ENCODE data around the gene NPFF.

NPFF gene

GRCh38 chr12:53502983-53503728, 4.1 kb downstream of the NPFF start:
- Mint-ChIP-seq H3K27me3 (no peaks in the 10 kb centered on the region), H3K36me3 (no peaks in the 10 kb centered on the region), H3K4me3 (peak overlapping the region; percentile 42), H3K4me1 (peaks cover 35% of the 10 kb centered on the region), H3K27ac (no peak overlapping the region), H3K9me3 (no peaks in the 10 kb centered on the region)

- no peaks in the 10 kb centered on the region for H3K27me3 Mint-ChIP-seq
- H3K36me3 Mint-ChIP-seq: no peaks in the 10 kb centered on the region
- no peak overlapping the region for H3K27ac Mint-ChIP-seq
- H3K4me3 Mint-ChIP-seq: peak overlapping the region; percentile 91
- no peaks in the 10 kb centered on the region for H3K9me3 Mint-ChIP-seq
- peaks cover 44% of the 10 kb centered on the region for H3K4me1 Mint-ChIP-seq
Measured at GRCh38 chr12:53502331-53502730, 5.0 kb downstream of the NPFF start.

DNA sequence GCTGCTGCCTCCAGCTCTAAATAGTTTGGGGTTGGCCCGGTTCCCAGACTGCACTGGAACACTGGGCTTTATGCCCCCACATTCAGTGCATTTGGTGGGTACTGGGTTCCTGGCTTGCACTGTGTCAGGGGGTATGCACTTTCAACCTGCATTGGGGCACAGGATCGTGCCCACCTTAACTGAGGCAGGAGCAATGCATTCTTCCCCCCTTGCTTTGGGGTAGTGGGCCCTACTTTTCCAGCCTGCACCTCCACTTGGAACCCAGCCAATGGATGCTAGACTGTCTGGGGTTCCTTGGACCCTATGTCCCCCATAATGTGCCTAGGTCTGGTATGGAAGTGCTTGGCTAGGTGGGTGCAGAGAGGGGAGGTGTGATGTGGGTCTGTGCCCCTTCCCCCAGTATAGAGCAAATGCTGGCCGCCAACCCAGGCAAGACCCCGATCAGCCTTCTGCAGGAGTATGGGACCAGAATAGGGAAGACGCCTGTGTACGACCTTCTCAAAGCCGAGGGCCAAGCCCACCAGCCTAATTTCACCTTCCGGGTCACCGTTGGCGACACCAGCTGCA, 5.6 kb downstream of the NPFF start:
- Mint-ChIP-seq H3K9me3 (no peaks in the 10 kb centered on the region), H3K27me3 (no peaks in the 10 kb centered on the region), H3K4me3 (peak overlapping the region; percentile 91), H3K4me1 (peaks cover 47% of the 10 kb centered on the region), H3K36me3 (no peaks in the 10 kb centered on the region), H3K27ac (peak overlapping the region; percentile 94)

- Mint-ChIP-seq H3K27me3 (no peaks in the 10 kb centered on the region), H3K27ac (peak within 1 kb of the TSS; percentile 94), H3K9me3 (no peaks in the 10 kb centered on the region), H3K4me3 (peak within 1 kb of the TSS; percentile 91), H3K36me3 (no peaks in the 10 kb centered on the region), H3K4me1 (peaks cover 50% of the 10 kb centered on the region)
Measured at GRCh38 chr12:53500776-53501614, 6.3 kb downstream of the NPFF start, which contains the start of gene TARBP2. TSS of gene TARBP2 (plus strand) at chr12:53501283. CDS start at chr12:53501409, 126 bp downstream.

DNA sequence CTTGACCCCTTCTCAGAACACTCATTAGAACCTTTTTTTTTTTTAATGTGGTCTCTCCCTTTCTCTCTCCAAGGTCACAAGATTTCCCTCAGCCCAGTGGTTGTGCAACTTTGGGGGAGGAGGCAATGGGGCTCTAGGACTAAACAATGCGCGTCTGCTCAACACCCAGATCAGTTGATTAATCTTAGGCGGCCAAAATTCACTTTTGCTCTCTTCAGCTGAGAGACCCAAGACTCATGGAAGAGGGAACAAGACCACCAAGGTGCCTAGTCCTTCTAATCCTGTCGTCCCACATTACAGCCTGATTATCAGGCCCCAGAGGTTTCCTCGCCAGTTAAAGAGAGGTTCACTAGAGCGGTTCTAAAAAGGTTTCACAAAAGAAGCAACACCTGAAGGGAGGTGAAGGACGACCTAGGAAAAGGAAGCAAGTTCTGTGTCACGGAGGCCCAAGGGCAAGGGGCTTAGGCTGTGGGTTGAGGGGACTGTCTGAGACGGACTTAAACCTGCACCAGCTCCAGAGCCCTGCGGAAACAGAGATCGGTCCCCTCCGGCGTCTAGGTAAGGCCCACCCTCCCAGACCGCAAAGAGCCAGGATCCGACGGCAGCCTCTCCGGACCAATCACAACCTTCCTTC, 7.0 kb downstream of the NPFF start:
- Mint-ChIP-seq H3K4me1 (peaks cover 50% of the 10 kb centered on the region), H3K36me3 (no peaks in the 10 kb centered on the region)

DNA sequence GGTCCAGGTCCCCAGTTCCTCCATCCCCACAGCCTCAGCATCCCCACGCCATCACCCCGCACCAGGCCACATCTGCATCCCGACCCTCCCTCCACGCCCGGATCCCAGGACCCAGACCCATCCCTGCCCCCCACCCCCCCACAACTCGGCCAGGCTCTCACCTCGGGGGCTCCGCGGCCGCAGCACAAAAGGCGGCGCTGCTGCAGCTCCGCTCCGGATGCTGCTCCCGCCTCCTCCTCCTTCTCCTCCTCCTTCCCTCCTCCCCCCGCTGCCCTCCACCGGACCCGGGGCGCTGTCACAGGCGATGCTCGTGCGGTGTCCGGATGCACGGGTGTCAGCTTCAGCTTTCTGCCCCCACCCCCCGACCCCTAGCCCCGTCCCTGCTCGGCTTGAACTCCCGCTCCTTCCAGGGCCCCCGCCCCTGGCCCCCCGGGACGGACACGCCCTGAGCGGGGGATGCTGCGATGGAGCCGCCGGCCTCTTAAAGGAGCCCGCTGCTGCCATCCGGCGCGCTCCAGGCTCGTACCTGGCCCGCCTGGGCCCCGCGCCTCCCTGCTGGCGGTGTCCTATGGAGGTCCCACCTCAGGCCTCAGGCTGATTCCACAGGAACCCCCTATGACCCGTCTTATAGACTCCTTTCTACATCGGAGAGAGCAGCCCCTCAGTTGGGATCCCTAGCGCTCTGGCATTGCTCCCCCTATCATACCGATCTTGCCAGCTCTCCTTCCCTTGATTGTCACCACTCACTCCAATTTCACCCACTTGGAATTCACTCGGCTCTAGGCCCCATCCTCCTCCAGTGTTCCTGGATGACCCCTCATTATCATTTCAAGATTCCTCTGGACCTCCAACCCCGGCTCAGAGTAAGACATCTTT, 7.8 kb downstream of the NPFF start, which contains the start of gene MAP3K12:
TSS of gene MAP3K12 (minus strand) at position 193 of the 876 bp plus-strand sequence. CDS start 12,067 bp downstream, outside the sequence.
- Mint-ChIP-seq H3K36me3 (no peaks in the 10 kb centered on the region), H3K4me1 (peaks cover 46% of the 10 kb centered on the region), H3K4me3 (peak within 1 kb of the TSS; percentile 91), H3K9me3 (no peaks in the 10 kb centered on the region), H3K27me3 (no peaks in the 10 kb centered on the region), H3K27ac (peak within 1 kb of the TSS; percentile 94)

More for the DNA sequence above, 7.0 kb downstream of the NPFF start:
- peak overlapping the region; percentile 91 for H3K4me3 Mint-ChIP-seq
- no peaks in the 10 kb centered on the region for H3K9me3 Mint-ChIP-seq
- peak overlapping the region; percentile 94 for H3K27ac Mint-ChIP-seq
- H3K27me3 Mint-ChIP-seq: no peaks in the 10 kb centered on the region

- Mint-ChIP-seq H3K9me3 (no peaks in the 10 kb centered on the region), H3K4me3 (peak overlapping the region; percentile 91), H3K36me3 (no peaks in the 10 kb centered on the region), H3K27ac (peak overlapping the region; percentile 84), H3K4me1 (peaks cover 54% of the 10 kb centered on the region), H3K27me3 (no peaks in the 10 kb centered on the region)
Measured at GRCh38 chr12:53498235-53498630, 9.1 kb downstream of the NPFF start.

- Mint-ChIP-seq H3K9me3 (no peaks in the 10 kb centered on the region), H3K27ac (peak overlapping the region; percentile 55), H3K4me1 (peaks cover 53% of the 10 kb centered on the region), H3K4me3 (no peak overlapping the region), H3K36me3 (no peaks in the 10 kb centered on the region), H3K27me3 (no peaks in the 10 kb centered on the region)
Measured at GRCh38 chr12:53497461-53497860, 9.8 kb downstream of the NPFF start.

DNA sequence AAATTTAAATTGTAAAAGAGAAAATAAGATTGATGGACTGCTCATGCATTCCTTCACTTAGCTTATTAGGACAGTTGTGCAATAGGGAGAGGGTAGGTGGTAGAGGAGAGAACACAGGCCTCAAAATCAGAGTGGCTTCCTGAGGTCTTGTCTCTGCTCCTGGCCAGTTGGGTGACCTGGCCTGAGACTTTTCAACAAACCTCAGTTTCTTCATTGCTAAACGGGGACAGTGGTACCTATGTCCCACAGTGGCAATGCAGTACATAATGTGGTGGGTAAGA, 10.6 kb downstream of the NPFF start:
- Mint-ChIP-seq H3K4me3 (no peak overlapping the region), H3K27me3 (no peaks in the 10 kb centered on the region), H3K4me1 (peaks cover 54% of the 10 kb centered on the region), H3K27ac (peak overlapping the region; percentile 8), H3K36me3 (no peaks in the 10 kb centered on the region), H3K9me3 (no peaks in the 10 kb centered on the region)

DNA sequence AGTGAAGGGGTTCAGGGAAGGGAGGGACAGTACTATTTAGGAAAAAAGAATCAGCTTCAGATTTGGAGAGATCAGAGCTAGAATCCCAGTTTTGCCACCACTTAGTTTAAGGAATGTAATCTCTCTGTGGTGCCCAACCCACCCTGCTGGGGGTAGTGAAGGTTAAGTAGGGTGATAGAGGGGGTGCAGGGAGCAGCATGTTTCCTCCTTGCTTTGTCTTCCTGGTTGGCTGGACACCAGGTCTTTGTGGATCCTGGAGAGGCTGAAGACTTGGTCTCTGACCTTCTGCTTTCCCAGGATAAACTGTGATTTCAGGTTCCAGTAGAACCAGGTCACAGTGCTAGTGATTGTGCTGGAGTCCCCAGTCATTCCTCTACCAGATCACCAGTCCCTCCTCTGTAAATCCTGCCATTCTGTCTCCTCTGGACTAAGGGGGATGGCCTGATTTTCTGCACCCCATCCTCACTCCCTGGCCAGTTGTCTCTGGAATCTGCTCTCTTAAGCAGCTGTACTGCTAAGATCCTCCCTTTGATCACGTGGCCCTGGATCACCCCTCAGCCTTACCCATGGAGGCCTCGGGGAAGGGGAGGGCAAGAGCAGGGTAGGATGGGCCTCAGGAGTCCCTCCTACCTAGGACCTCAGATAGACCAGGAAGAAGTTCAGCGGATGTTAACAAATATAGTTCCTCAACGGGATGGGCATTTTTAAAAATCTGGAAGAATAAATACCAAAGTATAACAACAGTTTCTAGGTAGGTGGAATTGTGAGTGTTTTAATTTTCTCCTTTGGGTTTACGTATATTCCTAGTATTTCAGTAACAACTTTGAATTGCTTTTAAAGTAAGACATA, 11.2 kb downstream of the NPFF start:
- Mint-ChIP-seq H3K27me3 (no peaks in the 10 kb centered on the region), H3K9me3 (no peaks in the 10 kb centered on the region), H3K4me3 (no peak overlapping the region), H3K36me3 (no peaks in the 10 kb centered on the region), H3K4me1 (peaks cover 54% of the 10 kb centered on the region), H3K27ac (peak overlapping the region; percentile 8)

- Mint-ChIP-seq H3K27me3 (no peaks in the 10 kb centered on the region), H3K27ac (peak overlapping the region; percentile 96)
Measured at GRCh38 chr12:53493610-53494391, 13.5 kb downstream of the NPFF start.

GRCh38 chr12:53492830-53493609, 14.3 kb downstream of the NPFF start:
- no peaks in the 10 kb centered on the region for H3K27me3 Mint-ChIP-seq
- no peaks in the 10 kb centered on the region for H3K36me3 Mint-ChIP-seq
- peak overlapping the region; percentile 94 for H3K4me3 Mint-ChIP-seq
- peaks cover 36% of the 10 kb centered on the region for H3K4me1 Mint-ChIP-seq
- H3K27ac Mint-ChIP-seq: peak overlapping the region; percentile 96
- no peaks in the 10 kb centered on the region for H3K9me3 Mint-ChIP-seq

More at GRCh38 chr12:53493610-53494391, 13.5 kb downstream of the NPFF start:
- Mint-ChIP-seq H3K36me3 (no peaks in the 10 kb centered on the region), H3K4me1 (peaks cover 44% of the 10 kb centered on the region), H3K4me3 (peak overlapping the region; percentile 94), H3K9me3 (no peaks in the 10 kb centered on the region)

GRCh38 chr12:53492188-53492587, 15.1 kb downstream of the NPFF start:
- peaks cover 28% of the 10 kb centered on the region for H3K4me1 Mint-ChIP-seq
- no peaks in the 10 kb centered on the region for H3K36me3 Mint-ChIP-seq
- H3K4me3 Mint-ChIP-seq: peak overlapping the region; percentile 94
- H3K27ac Mint-ChIP-seq: peak overlapping the region; percentile 80
- no peaks in the 10 kb centered on the region for H3K27me3 Mint-ChIP-seq
- H3K9me3 Mint-ChIP-seq: no peaks in the 10 kb centered on the region

All from activated naive CD4-positive, alpha-beta T cell treated with anti-CD3 and anti-CD28 coated beads, Interleukin-2, amount 50 U/mL, for 24 hours (primary cell).